HEK293T (cell line): Measurements from ENCODE around the gene EEF2.

Experiments used
- BHLHE40 ChIP-seq: fragments of 450-650 bp; IDR thresholded peaks from 2 replicates; pipeline ENCODE4 v1.6.1; 2016; ENCODE audit warnings: mild to moderate bottlenecking, moderate library complexity, borderline replicate concordance
- CTBP1 ChIP-seq: fragments of 450-650 bp; IDR thresholded peaks from 2 replicates; pipeline ENCODE4 v1.6.1; 2016; ENCODE audit warnings: borderline replicate concordance
- ELF4 ChIP-seq: fragments of 450-650 bp; IDR thresholded peaks from 2 replicates; pipeline ENCODE4 v1.6.1; 2017; ENCODE audit warnings: antibody characterized with exemption
- FOXA1 ChIP-seq: fragments of 450-650 bp; IDR thresholded peaks from 2 replicates; pipeline ENCODE4 v1.6.1; 2016; ENCODE audit warnings: mild to moderate bottlenecking
- FOXK2 ChIP-seq: fragments of 450-650 bp; IDR thresholded peaks from 2 replicates; pipeline ENCODE4 v1.6.1; 2016; ENCODE audit warnings: mild to moderate bottlenecking
- FOXM1 ChIP-seq: fragments of 450-650 bp; IDR thresholded peaks from 2 replicates; pipeline ENCODE4 v1.6.1; 2017; ENCODE audit warnings: mild to moderate bottlenecking, borderline replicate concordance
- HDGF ChIP-seq: fragments of 450-650 bp; IDR thresholded peaks from 2 replicates; pipeline ENCODE4 v1.6.1; 2017; ENCODE audit warnings: antibody characterized with exemption, borderline replicate concordance
- LEF1 ChIP-seq: fragments of 450-650 bp; IDR thresholded peaks from 2 replicates; pipeline ENCODE4 v1.6.1; 2017; ENCODE audit warnings: mild to moderate bottlenecking, borderline replicate concordance
- NFRKB ChIP-seq: fragments of 450-650 bp; IDR thresholded peaks from 2 replicates; pipeline ENCODE4 v1.6.1; 2016; ENCODE audit warnings: mild to moderate bottlenecking, moderate library complexity
- SP1 ChIP-seq: fragments of 450-650 bp; IDR thresholded peaks from 2 replicates; pipeline ENCODE4 v1.6.1; 2017
- SUZ12 ChIP-seq: fragments of 450-650 bp; IDR thresholded peaks from 2 replicates; pipeline ENCODE4 v1.6.1; 2016; ENCODE audit warnings: mild to moderate bottlenecking
- TARDBP ChIP-seq: fragments of 450-650 bp; IDR thresholded peaks from 2 replicates; pipeline ENCODE4 v1.6.1; 2016
- ZNF384 ChIP-seq: fragments of 450-650 bp; IDR thresholded peaks from 2 replicates; pipeline ENCODE4 v1.6.1; 2016
- TF ChIP-seq, protein P1 (sequence below): fragments of 450-650 bp; IDR thresholded peaks from 2 replicates; pipeline ENCODE4 v1.6.1; 2016

DNA sequence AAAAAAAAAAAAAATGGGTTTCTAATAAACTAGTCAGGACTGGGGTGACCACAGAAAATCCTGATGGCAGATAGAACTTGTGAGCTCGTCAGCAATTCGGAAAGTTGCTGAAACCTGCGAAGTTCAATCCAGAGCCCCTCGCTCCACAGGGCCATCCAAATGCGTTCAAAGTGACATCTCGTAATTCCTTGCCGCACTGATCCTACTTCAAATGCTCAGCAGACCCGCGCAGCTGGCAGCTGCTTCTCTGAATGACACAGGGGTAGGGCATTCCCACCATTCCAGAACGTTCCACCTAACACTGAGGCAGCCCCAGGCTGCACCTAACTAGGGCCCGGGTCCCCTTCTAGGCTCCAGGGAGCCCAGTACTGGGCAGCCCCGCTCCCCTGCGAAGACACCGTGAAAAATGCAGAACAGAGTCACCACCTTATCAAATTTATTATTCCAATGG, 9.6 kb downstream of the EEF2 start:
- TF ChIP-seq NFRKB (no peak), SP1 (no peak), BHLHE40 (no peak), FOXK2 (no peak), TARDBP (no peak), SUZ12 (no peak), HDGF (no peak), CTBP1 (no peak), FOXM1 (no peak), ZNF384 (0 out of 2 replicates have a peak, but pooled peaks have one; percentile 19), LEF1 (no peak), FOXA1 (no peak), ELF4 (no peak)
- TF ChIP-seq, protein P1, sequence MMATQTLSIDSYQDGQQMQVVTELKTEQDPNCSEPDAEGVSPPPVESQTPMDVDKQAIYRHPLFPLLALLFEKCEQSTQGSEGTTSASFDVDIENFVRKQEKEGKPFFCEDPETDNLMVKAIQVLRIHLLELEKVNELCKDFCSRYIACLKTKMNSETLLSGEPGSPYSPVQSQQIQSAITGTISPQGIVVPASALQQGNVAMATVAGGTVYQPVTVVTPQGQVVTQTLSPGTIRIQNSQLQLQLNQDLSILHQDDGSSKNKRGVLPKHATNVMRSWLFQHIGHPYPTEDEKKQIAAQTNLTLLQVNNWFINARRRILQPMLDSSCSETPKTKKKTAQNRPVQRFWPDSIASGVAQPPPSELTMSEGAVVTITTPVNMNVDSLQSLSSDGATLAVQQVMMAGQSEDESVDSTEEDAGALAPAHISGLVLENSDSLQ: no peak
